HEK293 (cell line): ENCODE results near the gene LONRF2.

Source experiments
- CTCF ChIA-PET: fragments of 350-600 bp; formaldehyde crosslinking; extraction: SDS; loops from one replicate; lab custom pipeline; 2021; ENCODE audit warnings: antibody characterized with exemption; lab: Yijun Ruan, JAX
- POLR2A ChIA-PET: fragments of 300-600 bp; formaldehyde crosslinking; extraction: SDS; loops from one replicate; lab custom pipeline; 2020; ENCODE audit warnings: antibody characterized with exemption, inconsistent platforms; lab: Yijun Ruan, JAX
- H3K27ac ChIP-seq: fragments of 200-500 bp; sonication (Bioruptor generic); 2 replicates; pipeline ENCODE4 v1.5.1; 2014; ENCODE audit warnings: low read depth, low read length, control low read depth, inconsistent platforms; ENCODE audit errors: extremely low read depth
- H3K36me3 ChIP-seq, 2 experiments: fragments of 200-500 bp in 1 of 2; sonication (Bioruptor generic) in 1 of 2; 1 replicate in 1 of 2; 2 replicates in 1 of 2; pipeline ENCODE4 v1.5.1; 2014 to 2017; ENCODE audit warnings: inconsistent platforms in 2 of 2, low read length in 2 of 2; ENCODE audit not compliant: control insufficient read depth in 2 of 2, insufficient read depth in 1 of 2
- H3K4me1 ChIP-seq: fragments of 200-500 bp; sonication (Bioruptor generic); 2 replicates; pipeline ENCODE4 v1.5.1; 2014; ENCODE audit warnings: mild to moderate bottlenecking, low read length, inconsistent platforms; ENCODE audit not compliant: control insufficient read depth, insufficient read depth
- H3K4me3 ChIP-seq: 2 replicates; pipeline ENCODE4 v1.5.1; 2011; ENCODE audit warnings: low read depth, mild to moderate bottlenecking, control low read depth, low read length, moderate library complexity
- H3K9me3 ChIP-seq: fragments of 200-500 bp; sonication (Bioruptor generic); 2 replicates; pipeline ENCODE4 v1.5.1; 2014; ENCODE audit warnings: low read depth, low read length, inconsistent platforms; ENCODE audit not compliant: control insufficient read depth, insufficient read depth
- GLI2 ChIP-seq: fragments of 450-650 bp; formaldehyde crosslinking; IDR thresholded peaks from 2 replicates; pipeline ENCODE4; 2017; ENCODE audit warnings: missing biosample characterization, missing genetic modification characterization, low read depth, borderline replicate concordance
- KLF9 ChIP-seq: fragments of 450-650 bp; formaldehyde crosslinking; IDR thresholded peaks from 2 replicates; pipeline ENCODE4 v1.5.1; 2016; ENCODE audit warnings: missing biosample characterization, missing genetic modification characterization, low read depth
- OVOL3 ChIP-seq: fragments of 450-650 bp; formaldehyde crosslinking; IDR thresholded peaks from 2 replicates; pipeline ENCODE4 v1.5.1; 2016; ENCODE audit warnings: missing biosample characterization, missing genetic modification characterization
- PRDM10 ChIP-seq: fragments of 450-650 bp; formaldehyde crosslinking; IDR thresholded peaks from 2 replicates; pipeline ENCODE4 v1.5.1; 2016; ENCODE audit warnings: missing biosample characterization, missing genetic modification characterization
- SCRT2 ChIP-seq: fragments of 450-650 bp; formaldehyde crosslinking; IDR thresholded peaks from 2 replicates; pipeline ENCODE4 v1.5.1; 2016; ENCODE audit warnings: missing biosample characterization, missing genetic modification characterization
- ZNF114 ChIP-seq: fragments of 450-650 bp; formaldehyde crosslinking; IDR thresholded peaks from 2 replicates; pipeline ENCODE4 v1.5.0; 2017; ENCODE audit warnings: missing biosample characterization, missing genetic modification characterization
- ZNF157 ChIP-seq: fragments of 450-650 bp; formaldehyde crosslinking; IDR thresholded peaks from 2 replicates; pipeline ENCODE4 v1.5.1; 2016; ENCODE audit warnings: missing biosample characterization, missing genetic modification characterization
- ZNF174 ChIP-seq: fragments of 450-650 bp; formaldehyde crosslinking; IDR thresholded peaks from 2 replicates; pipeline ENCODE4 v1.5.0; 2017; ENCODE audit warnings: missing biosample characterization, mild to moderate bottlenecking, missing genetic modification characterization
- ZNF175 ChIP-seq: fragments of 450-650 bp; formaldehyde crosslinking; IDR thresholded peaks from 2 replicates; pipeline ENCODE4 v1.5.1; 2016; ENCODE audit warnings: missing biosample characterization, missing genetic modification characterization
- ZNF211 ChIP-seq: fragments of 450-650 bp; formaldehyde crosslinking; IDR thresholded peaks from 2 replicates; pipeline ENCODE4 v1.5.1; 2016; ENCODE audit warnings: low read depth, missing biosample characterization, missing genetic modification characterization
- ZNF214 ChIP-seq: fragments of 450-650 bp; formaldehyde crosslinking; IDR thresholded peaks from 2 replicates; pipeline ENCODE4 v1.5.1; 2017; ENCODE audit warnings: missing biosample characterization, mild to moderate bottlenecking, missing genetic modification characterization, borderline replicate concordance
- ZNF23 ChIP-seq: fragments of 450-650 bp; formaldehyde crosslinking; IDR thresholded peaks from 2 replicates; pipeline ENCODE4 v1.5.1; 2016; ENCODE audit warnings: missing biosample characterization, missing genetic modification characterization, borderline replicate concordance
- ZNF350 ChIP-seq: fragments of 450-650 bp; formaldehyde crosslinking; IDR thresholded peaks from 2 replicates; pipeline ENCODE4 v1.5.0; 2017; ENCODE audit warnings: missing biosample characterization, mild to moderate bottlenecking, missing genetic modification characterization
- ZNF529 ChIP-seq: fragments of 450-650 bp; formaldehyde crosslinking; IDR thresholded peaks from 2 replicates; pipeline ENCODE4 v1.5.1; 2017; ENCODE audit warnings: missing genetic modification characterization, missing biosample characterization; ENCODE audit not compliant: insufficient replicate concordance
- ZNF571 ChIP-seq: fragments of 450-650 bp; formaldehyde crosslinking; IDR thresholded peaks from 2 replicates; pipeline ENCODE4 v1.5.0; 2017; ENCODE audit warnings: missing biosample characterization, missing genetic modification characterization
- TF ChIP-seq, protein P1 (sequence below): fragments of 450-650 bp; formaldehyde crosslinking; IDR thresholded peaks from 2 replicates; pipeline ENCODE4 v1.5.1; 2016; ENCODE audit warnings: missing biosample characterization, missing genetic modification characterization
- TF ChIP-seq, protein P2 (sequence below): fragments of 450-650 bp; formaldehyde crosslinking; IDR thresholded peaks from 2 replicates; pipeline ENCODE4 v1.5.1; 2017; ENCODE audit warnings: missing biosample characterization, missing genetic modification characterization

Gene LONRF2

GRCh38 chr2:100228967-100229366 is 93.3 kb downstream of the LONRF2 start:
- Histone ChIP-seq H3K27ac (no peak overlapping the region), H3K9me3 (no peaks in the 10 kb centered on the region), H3K4me3 (no peak overlapping the region), H3K36me3 (no peaks in the 10 kb centered on the region), H3K4me1 (peaks cover 2% of the 10 kb centered on the region; the same call in 1 of the 2 replicates)
- ChIA-PET POLR2A (no interaction called here), CTCF (no interaction called here)
- TF ChIP-seq, protein P1, sequence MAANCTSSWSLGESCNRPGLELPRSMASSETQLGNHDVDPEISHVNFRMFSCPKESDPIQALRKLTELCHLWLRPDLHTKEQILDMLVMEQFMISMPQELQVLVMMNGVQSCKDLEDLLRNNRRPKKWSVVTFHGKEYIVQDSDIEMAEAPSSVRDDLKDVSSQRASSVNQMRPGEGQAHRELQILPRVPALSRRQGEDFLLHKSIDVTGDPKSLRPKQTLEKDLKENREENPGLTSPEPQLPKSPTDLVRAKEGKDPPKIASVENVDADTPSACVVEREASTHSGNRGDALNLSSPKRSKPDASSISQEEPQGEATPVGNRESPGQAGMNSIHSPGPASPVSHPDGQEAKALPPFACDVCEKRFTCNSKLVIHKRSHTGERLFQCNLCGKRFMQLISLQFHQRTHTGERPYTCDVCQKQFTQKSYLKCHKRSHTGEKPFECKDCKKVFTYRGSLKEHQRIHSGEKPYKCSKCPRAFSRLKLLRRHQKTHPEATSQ (tag by site-specific recombination), result no peak
- TF ChIP-seq SCRT2 (tag by site-specific recombination) (no peak), ZNF114 (no peak), ZNF23 (no peak), ZNF175 (tag by site-specific recombination) (no peak), ZNF157 (tag by site-specific recombination) (no peak), ZNF529 (tag by site-specific recombination) (no peak), KLF9 (tag by site-specific recombination) (no peak), PRDM10 (tag by site-specific recombination) (no peak), ZNF174 (tag by site-specific recombination) (no peak), OVOL3 (tag by site-specific recombination) (no peak), ZNF214 (no peak), ZNF571 (tag by site-specific recombination) (no peak), ZNF211 (no peak)

DNA sequence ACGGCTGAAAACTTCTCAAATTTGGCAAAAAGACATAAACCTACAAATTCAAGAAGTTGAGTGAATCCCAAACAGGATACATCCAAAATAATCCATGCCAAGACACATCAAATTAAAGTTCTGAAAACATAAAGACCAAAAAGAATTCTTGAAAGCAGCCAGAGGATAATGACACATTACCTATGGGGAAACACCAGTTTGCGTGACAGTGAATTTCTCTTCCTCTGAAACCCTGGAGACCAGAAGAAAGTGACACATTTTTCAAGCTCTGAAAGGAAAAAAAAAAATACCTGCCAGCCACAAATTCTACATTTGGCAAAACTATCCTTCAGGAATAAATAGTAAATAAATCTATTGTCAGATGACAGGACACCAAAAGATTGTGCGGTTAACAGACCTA is 93.9 kb downstream of the LONRF2 start:
- no peaks in the 10 kb centered on the region for H3K36me3 ChIP-seq
- no peak overlapping the region for H3K27ac ChIP-seq
- H3K9me3 ChIP-seq, result no peaks in the 10 kb centered on the region
- TF ChIP-seq, protein P2, sequence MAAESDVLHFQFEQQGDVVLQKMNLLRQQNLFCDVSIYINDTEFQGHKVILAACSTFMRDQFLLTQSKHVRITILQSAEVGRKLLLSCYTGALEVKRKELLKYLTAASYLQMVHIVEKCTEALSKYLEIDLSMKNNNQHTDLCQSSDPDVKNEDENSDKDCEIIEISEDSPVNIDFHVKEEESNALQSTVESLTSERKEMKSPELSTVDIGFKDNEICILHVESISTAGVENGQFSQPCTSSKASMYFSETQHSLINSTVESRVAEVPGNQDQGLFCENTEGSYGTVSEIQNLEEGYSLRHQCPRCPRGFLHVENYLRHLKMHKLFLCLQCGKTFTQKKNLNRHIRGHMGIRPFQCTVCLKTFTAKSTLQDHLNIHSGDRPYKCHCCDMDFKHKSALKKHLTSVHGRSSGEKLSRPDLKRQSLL, result no peak
- TF ChIP-seq GLI2 (tag by site-specific recombination) (no peak), ZNF350 (tag by site-specific recombination) (no peak)
- TF ChIP-seq, all 188 proteins: peak for 0
- H3K4me1 ChIP-seq, result peaks cover 2% of the 10 kb centered on the region; the same call in 1 of the 2 replicates
- ChIA-PET POLR2A (no interaction called here), CTCF (no interaction called here)
- H3K4me3 ChIP-seq, result no peak overlapping the region
